ENCODE results near the gene ATP1A1. TPM values are rescaled to one million over a fixed set of nuclear protein-coding genes. Genes with fewer than 3 reads are reported as not detected.

Gene ATP1A1
- total RNA-seq, 1 experiment from 2014 or later = 931 TPM

DNA sequence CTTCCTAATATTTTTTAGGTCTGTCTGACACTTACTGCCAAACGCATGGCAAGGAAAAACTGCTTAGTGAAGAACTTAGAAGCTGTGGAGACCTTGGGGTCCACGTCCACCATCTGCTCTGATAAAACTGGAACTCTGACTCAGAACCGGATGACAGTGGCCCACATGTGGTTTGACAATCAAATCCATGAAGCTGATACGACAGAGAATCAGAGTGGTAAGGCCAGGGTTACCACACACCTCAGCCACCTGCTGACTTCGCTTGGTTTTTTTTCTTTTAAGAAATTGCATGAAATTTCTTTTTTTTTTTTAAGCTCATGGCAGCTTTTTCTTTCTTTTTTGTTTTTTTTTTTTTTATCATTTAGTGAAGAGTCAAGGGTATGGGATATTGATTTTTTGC lies 17.2 kb downstream of the ATP1A1 start:
- H3K9ac ChIP-seq (ENCODE audit: low read length) = no peak overlapping the region
- peaks cover 25% of the 10 kb centered on the region for H3K79me2 ChIP-seq (ENCODE audit: low read length)
- H2AFZ ChIP-seq (ENCODE audit: low read length) = no peak overlapping the region
- H3K4me2 ChIP-seq (ENCODE audit: low read depth, low read length, poor library complexity, severe bottlenecking) = no peak overlapping the region
- DNase-seq = no peak
- no peaks in the 10 kb centered on the region for H3K9me2 ChIP-seq (replicated peaks; ENCODE audit: insufficient read depth, low read length)
- H3K4me3 ChIP-seq (ENCODE audit: low read length) = no peak overlapping the region
- peak overlapping the region; percentile 55 for H3K27ac ChIP-seq (ENCODE audit: low read length)
- peaks cover 92% of the 10 kb centered on the region for H4K20me1 ChIP-seq (ENCODE audit: insufficient read depth, low read depth, low read length)
- peaks cover 97% of the 10 kb centered on the region for H3K36me3 ChIP-seq (ENCODE audit: insufficient read depth, low read length)
- H3K27me3 ChIP-seq (ENCODE audit: low read length) = no peaks in the 10 kb centered on the region
- no peaks in the 10 kb centered on the region for H3K9me3 ChIP-seq (ENCODE audit: low read length)
- peaks cover 24% of the 10 kb centered on the region for H3K4me1 ChIP-seq (ENCODE audit: low read length)

DNA sequence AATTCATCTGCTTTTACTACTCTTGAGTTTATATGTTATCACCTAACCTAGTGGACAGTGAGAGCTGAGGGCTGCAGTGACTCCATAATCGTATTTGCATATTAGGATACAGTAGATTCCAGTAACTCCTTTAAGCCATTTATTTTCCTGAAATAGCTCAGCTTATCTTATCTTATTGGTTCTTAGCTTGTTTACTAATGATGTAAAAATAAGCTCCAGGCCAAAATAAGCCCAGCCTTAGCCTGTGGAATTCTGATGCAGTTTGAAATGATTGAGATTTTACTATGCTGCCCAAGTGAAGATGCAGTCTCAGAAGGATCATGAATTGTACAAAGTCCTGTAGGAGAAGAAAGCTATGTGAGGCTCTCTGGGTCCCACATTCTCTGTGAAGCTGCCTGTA lies 18.1 kb downstream of the ATP1A1 start:
- Histone ChIP-seq H3K9me2 (replicated peaks; ENCODE audit: insufficient read depth, low read length) (no peaks in the 10 kb centered on the region), H2AFZ (ENCODE audit: low read length) (no peak overlapping the region), H3K27me3 (ENCODE audit: low read length) (no peaks in the 10 kb centered on the region), H3K36me3 (ENCODE audit: insufficient read depth, low read length) (peaks cover 100% of the 10 kb centered on the region), H3K9me3 (ENCODE audit: low read length) (no peaks in the 10 kb centered on the region), H3K27ac (ENCODE audit: low read length) (peak overlapping the region; percentile 55), H4K20me1 (ENCODE audit: insufficient read depth, low read depth, low read length) (peaks cover 91% of the 10 kb centered on the region), H3K4me2 (ENCODE audit: low read depth, low read length, poor library complexity, severe bottlenecking) (no peak overlapping the region), H3K79me2 (ENCODE audit: low read length) (peaks cover 21% of the 10 kb centered on the region), H3K9ac (ENCODE audit: low read length) (no peak overlapping the region), H3K4me3 (ENCODE audit: low read length) (no peak overlapping the region), H3K4me1 (ENCODE audit: low read length) (peaks cover 20% of the 10 kb centered on the region)
- DNase-seq = no peak

DNA sequence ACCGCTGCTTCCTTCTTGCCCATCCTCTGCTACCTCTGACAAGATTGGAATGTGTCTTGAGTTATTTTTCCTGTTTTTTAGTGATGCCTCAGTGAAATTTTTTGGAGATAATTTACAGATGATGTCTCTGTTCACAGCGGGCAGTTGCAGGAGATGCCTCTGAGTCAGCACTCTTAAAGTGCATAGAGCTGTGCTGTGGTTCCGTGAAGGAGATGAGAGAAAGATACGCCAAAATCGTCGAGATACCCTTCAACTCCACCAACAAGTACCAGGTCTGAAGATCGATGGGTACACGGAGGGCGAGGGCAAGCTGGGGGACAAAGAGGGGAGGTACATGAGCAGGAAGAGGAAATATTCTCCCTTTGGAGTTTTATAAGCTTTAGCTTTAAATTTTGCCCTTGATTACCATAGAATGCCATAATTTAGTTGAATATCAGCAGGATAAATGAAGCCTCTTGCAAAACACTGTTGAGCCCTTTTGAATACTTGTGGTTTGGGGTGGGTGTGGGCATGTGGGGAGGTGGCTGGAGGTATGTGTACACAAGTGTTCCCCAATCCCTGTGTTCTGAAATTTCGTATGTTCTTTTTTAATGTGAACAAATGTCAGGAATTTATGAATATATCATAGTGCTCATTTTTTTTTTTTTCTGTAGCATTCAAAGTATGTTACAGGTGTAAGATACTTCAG lies 19.8 kb downstream of the ATP1A1 start:
- no peaks in the 10 kb centered on the region for H3K27me3 ChIP-seq (ENCODE audit: low read length)

DNA sequence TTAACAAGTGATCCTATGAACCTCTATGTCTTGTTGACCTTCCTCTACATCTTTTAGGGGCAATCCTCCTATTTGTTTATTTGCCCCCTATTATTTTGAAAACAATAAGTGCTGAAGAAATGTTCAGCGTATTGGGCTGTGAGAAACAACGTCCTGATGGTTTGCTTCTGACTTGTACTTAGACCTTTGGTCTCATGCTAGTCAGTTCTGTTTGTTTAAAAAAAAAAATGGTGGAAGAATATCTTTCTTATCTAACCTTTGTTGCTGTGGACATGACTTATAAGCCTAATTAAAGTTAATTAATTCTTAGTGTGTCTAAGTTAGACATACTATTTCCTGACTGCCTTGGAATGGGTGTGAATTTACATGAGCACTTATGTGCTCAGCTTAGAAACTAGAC lies 20.7 kb downstream of the ATP1A1 start:
- H4K20me1 ChIP-seq (ENCODE audit: insufficient read depth, low read depth, low read length) = peaks cover 90% of the 10 kb centered on the region
- H2AFZ ChIP-seq (ENCODE audit: low read length) = no peak overlapping the region
- no peak for DNase-seq
- no peaks in the 10 kb centered on the region for H3K27me3 ChIP-seq (ENCODE audit: low read length)
- H3K36me3 ChIP-seq (ENCODE audit: insufficient read depth, low read length) = peaks cover 100% of the 10 kb centered on the region
- H3K9me2 ChIP-seq (replicated peaks; ENCODE audit: insufficient read depth, low read length) = no peaks in the 10 kb centered on the region
- peaks cover 14% of the 10 kb centered on the region for H3K79me2 ChIP-seq (ENCODE audit: low read length)
- no peaks in the 10 kb centered on the region for H3K9me3 ChIP-seq (ENCODE audit: low read length)
- peaks cover 16% of the 10 kb centered on the region; the same call in 1 of the 2 replicates for H3K4me1 ChIP-seq (ENCODE audit: low read length)
- no peak overlapping the region for H3K9ac ChIP-seq (ENCODE audit: low read length)
- H3K27ac ChIP-seq (ENCODE audit: low read length) = peak overlapping the region; percentile 38
- H3K4me3 ChIP-seq (ENCODE audit: low read length) = no peak overlapping the region
- no peak overlapping the region for H3K4me2 ChIP-seq (ENCODE audit: low read depth, low read length, poor library complexity, severe bottlenecking)

More for the DNA sequence above, 19.8 kb downstream of the ATP1A1 start:
- Histone ChIP-seq H3K9me2 (replicated peaks; ENCODE audit: insufficient read depth, low read length) (no peaks in the 10 kb centered on the region), H3K9ac (ENCODE audit: low read length) (no peak overlapping the region), H3K27ac (ENCODE audit: low read length) (peak overlapping the region; percentile 38; the same call in 1 of the 2 replicates), H3K9me3 (ENCODE audit: low read length) (no peaks in the 10 kb centered on the region), H3K4me1 (ENCODE audit: low read length) (peaks cover 19% of the 10 kb centered on the region; the same call in 1 of the 2 replicates), H4K20me1 (ENCODE audit: insufficient read depth, low read depth, low read length) (peaks cover 90% of the 10 kb centered on the region), H3K79me2 (ENCODE audit: low read length) (peaks cover 18% of the 10 kb centered on the region), H3K4me2 (ENCODE audit: low read depth, low read length, poor library complexity, severe bottlenecking) (no peak overlapping the region), H3K36me3 (ENCODE audit: insufficient read depth, low read length) (peaks cover 100% of the 10 kb centered on the region), H2AFZ (ENCODE audit: low read length) (no peak overlapping the region), H3K4me3 (ENCODE audit: low read length) (no peak overlapping the region)
- DNase-seq = no peak

DNA sequence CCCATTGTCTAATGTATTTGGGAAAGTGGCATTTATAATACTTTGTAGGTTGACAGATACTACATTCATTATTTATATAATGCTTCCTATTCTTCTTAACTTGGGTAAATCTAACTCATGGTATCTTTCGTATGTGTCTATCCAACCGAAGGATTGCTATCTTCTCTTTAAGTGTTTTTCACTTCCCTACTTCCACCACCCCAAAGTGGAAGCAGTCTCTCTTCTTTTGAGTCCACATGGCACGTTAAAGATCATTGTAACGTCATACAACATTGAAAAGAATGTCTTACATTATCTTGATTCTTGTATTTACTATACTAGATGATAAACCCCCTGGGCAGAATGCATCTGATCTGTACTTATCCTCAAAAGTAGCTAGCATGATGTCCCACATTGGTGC lies 21.2 kb downstream of the ATP1A1 start:
- no peak overlapping the region for H3K9ac ChIP-seq (ENCODE audit: low read length)
- H3K27me3 ChIP-seq (ENCODE audit: low read length) = no peaks in the 10 kb centered on the region
- peaks cover 100% of the 10 kb centered on the region for H3K36me3 ChIP-seq (ENCODE audit: insufficient read depth, low read length)
- no peaks in the 10 kb centered on the region for H3K9me3 ChIP-seq (ENCODE audit: low read length)
- peaks cover 90% of the 10 kb centered on the region for H4K20me1 ChIP-seq (ENCODE audit: insufficient read depth, low read depth, low read length)
- no peak overlapping the region for H3K4me2 ChIP-seq (ENCODE audit: low read depth, low read length, poor library complexity, severe bottlenecking)
- peak overlapping the region; percentile 38 for H3K27ac ChIP-seq (ENCODE audit: low read length)
- peaks cover 13% of the 10 kb centered on the region for H3K79me2 ChIP-seq (ENCODE audit: low read length)
- peaks cover 12% of the 10 kb centered on the region; the same call in 1 of the 2 replicates for H3K4me1 ChIP-seq (ENCODE audit: low read length)
- no peak for DNase-seq
- no peak overlapping the region for H3K4me3 ChIP-seq (ENCODE audit: low read length)
- no peaks in the 10 kb centered on the region for H3K9me2 ChIP-seq (replicated peaks; ENCODE audit: insufficient read depth, low read length)
- no peak overlapping the region for H2AFZ ChIP-seq (ENCODE audit: low read length)

DNA sequence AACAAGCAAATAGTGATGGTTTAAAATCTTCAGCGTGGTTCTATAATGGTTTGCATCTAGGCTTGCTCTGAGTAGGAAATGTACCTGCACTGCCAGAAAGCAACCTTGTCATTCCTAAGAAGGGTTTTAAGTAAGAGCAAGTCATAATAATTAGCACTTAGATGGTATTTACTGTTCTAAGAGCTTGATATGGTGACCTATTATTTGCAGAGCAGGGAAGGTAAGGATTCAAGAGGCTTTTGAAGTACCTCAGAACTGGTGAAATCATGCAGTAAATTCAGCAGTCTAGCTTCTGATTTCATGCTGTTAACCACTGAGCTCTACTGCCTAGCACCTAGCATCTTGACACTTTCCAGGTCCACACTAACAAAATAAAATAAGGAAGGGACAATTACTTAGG lies 23.7 kb downstream of the ATP1A1 start:
- Histone ChIP-seq H3K79me2 (ENCODE audit: low read length) (0 out of 2 replicates have a peak, but pooled peaks cover 5% of the 10 kb centered on the region), H3K36me3 (ENCODE audit: insufficient read depth, low read length) (peaks cover 100% of the 10 kb centered on the region), H3K9me2 (replicated peaks; ENCODE audit: insufficient read depth, low read length) (no peaks in the 10 kb centered on the region), H3K4me3 (ENCODE audit: low read length) (no peak overlapping the region), H4K20me1 (ENCODE audit: insufficient read depth, low read depth, low read length) (peaks cover 82% of the 10 kb centered on the region), H3K4me1 (ENCODE audit: low read length) (peaks cover 6% of the 10 kb centered on the region; the same call in 1 of the 2 replicates), H3K27ac (ENCODE audit: low read length) (peak overlapping the region; percentile 41), H3K27me3 (ENCODE audit: low read length) (no peaks in the 10 kb centered on the region), H3K4me2 (ENCODE audit: low read depth, low read length, poor library complexity, severe bottlenecking) (no peak overlapping the region), H2AFZ (ENCODE audit: low read length) (no peak overlapping the region), H3K9me3 (ENCODE audit: low read length) (no peaks in the 10 kb centered on the region), H3K9ac (ENCODE audit: low read length) (no peak overlapping the region)
- no peak for DNase-seq

DNA sequence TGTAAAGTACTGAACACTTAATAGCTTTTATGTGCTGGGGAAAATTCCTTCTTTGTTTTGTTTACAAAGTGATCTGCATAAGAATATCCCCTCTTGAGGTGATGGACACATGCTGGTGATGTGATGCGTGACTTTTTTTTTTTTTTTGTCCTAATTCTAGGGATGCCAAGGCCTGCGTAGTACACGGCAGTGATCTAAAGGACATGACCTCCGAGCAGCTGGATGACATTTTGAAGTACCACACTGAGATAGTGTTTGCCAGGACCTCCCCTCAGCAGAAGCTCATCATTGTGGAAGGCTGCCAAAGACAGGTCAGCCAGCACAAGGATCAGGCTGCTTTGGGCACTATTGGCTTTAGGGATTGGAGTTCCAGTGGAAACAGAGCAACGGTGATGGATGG lies 24.7 kb downstream of the ATP1A1 start:
- no peaks in the 10 kb centered on the region for H3K9me2 ChIP-seq (replicated peaks; ENCODE audit: insufficient read depth, low read length)
- no peaks in the 10 kb centered on the region for H3K9me3 ChIP-seq (ENCODE audit: low read length)
- H3K4me1 ChIP-seq (ENCODE audit: low read length) = peaks cover 6% of the 10 kb centered on the region; the same call in 1 of the 2 replicates
- DNase-seq = no peak
- peaks cover 82% of the 10 kb centered on the region for H4K20me1 ChIP-seq (ENCODE audit: insufficient read depth, low read depth, low read length)
- no peak overlapping the region for H3K9ac ChIP-seq (ENCODE audit: low read length)
- H3K27ac ChIP-seq (ENCODE audit: low read length) = no peak overlapping the region
- H3K79me2 ChIP-seq (ENCODE audit: low read length) = 0 out of 2 replicates have a peak, but pooled peaks cover 5% of the 10 kb centered on the region
- H3K27me3 ChIP-seq (ENCODE audit: low read length) = no peaks in the 10 kb centered on the region
- no peak overlapping the region for H3K4me2 ChIP-seq (ENCODE audit: low read depth, low read length, poor library complexity, severe bottlenecking)
- no peak overlapping the region for H3K4me3 ChIP-seq (ENCODE audit: low read length)
- peaks cover 100% of the 10 kb centered on the region for H3K36me3 ChIP-seq (ENCODE audit: insufficient read depth, low read length)
- H2AFZ ChIP-seq (ENCODE audit: low read length) = no peak overlapping the region

DNA sequence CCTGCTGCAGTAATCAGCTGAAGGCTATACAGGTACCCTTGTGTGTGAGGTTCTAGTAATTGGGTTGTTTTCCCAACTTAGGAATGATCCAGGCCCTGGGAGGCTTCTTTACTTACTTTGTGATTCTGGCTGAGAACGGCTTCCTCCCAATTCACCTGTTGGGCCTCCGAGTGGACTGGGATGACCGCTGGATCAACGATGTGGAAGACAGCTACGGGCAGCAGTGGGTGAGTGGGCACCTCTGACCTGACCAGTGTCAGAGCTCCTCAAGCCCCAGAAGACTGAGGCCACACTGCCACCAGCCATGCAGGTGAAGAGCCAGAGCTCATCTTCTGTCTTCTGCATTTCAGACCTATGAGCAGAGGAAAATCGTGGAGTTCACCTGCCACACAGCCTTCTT lies 27.7 kb downstream of the ATP1A1 start:
- Histone ChIP-seq H3K4me1 (ENCODE audit: low read length) (peaks cover 6% of the 10 kb centered on the region; the same call in 1 of the 2 replicates), H3K9me2 (replicated peaks; ENCODE audit: insufficient read depth, low read length) (no peaks in the 10 kb centered on the region), H4K20me1 (ENCODE audit: insufficient read depth, low read depth, low read length) (peaks cover 86% of the 10 kb centered on the region), H3K27ac (ENCODE audit: low read length) (no peak overlapping the region), H3K9ac (ENCODE audit: low read length) (no peak overlapping the region), H2AFZ (ENCODE audit: low read length) (no peak overlapping the region), H3K27me3 (ENCODE audit: low read length) (no peaks in the 10 kb centered on the region), H3K36me3 (ENCODE audit: insufficient read depth, low read length) (peaks cover 100% of the 10 kb centered on the region), H3K4me3 (ENCODE audit: low read length) (no peak overlapping the region), H3K4me2 (ENCODE audit: low read depth, low read length, poor library complexity, severe bottlenecking) (no peak overlapping the region), H3K79me2 (ENCODE audit: low read length) (no peaks in the 10 kb centered on the region), H3K9me3 (ENCODE audit: low read length) (no peaks in the 10 kb centered on the region)
- DNase-seq = no peak
